Measurements from ENCODE around the gene AP2M1. TPM values are rescaled to one million over a fixed set of nuclear protein-coding genes. Genes with fewer than 3 reads are reported as not detected.

Gene AP2M1
- total and polyA plus RNA-seq, 2 donors (not counting 1 experiment from before 2014, with no cell fraction given): 430 to 746 TPM

- TF ChIP-seq CTCF (conservative IDR thresholded peaks at IDR 0.05 in 1 of 2, IDR thresholded peaks at IDR 0.05 in 1 of 2; ENCODE audit: low read depth in 1 of 2, low read length in 2 of 2) (no peak), EZH2 (IDR thresholded peaks at IDR 0.05; ENCODE audit: low read length, missing control alignments) (no peak)
- peaks cover 2% of the 10 kb centered on the region for H4K20me1 ChIP-seq (ENCODE audit: control insufficient read depth, extremely low read depth, insufficient read depth, low read length)
- DNase-seq (ENCODE audit: low read depth in 2 of 2): no peak
Observed at GRCh38 chr3:184183679-184184078, 9.0 kb downstream of the AP2M1 start.

GRCh38 chr3:184184546-184185230 is 10.0 kb downstream of the AP2M1 start:
- Histone ChIP-seq H3K27me3 (ENCODE audit: control insufficient read depth, insufficient read depth, low read length) (no peaks in the 10 kb centered on the region), H4K20me1 (ENCODE audit: control insufficient read depth, extremely low read depth, insufficient read depth, low read length) (peaks cover 2% of the 10 kb centered on the region), H3K4me3 (replicated peaks in 1 of 4; ENCODE audit: control extremely low read depth in 1 of 4, insufficient read depth in 1 of 4, low read depth in 3 of 4, low read length in 4 of 4) (no peak overlapping the region), H3K4me2 (ENCODE audit: extremely low read depth, insufficient read depth, low read length) (no peak overlapping the region), H3K36me3 (ENCODE audit: control insufficient read depth, insufficient read depth, low read length) (peaks cover 42% of the 10 kb centered on the region), H3K27ac (ENCODE audit: insufficient read depth, low read length) (no peak overlapping the region), H3K9ac (ENCODE audit: insufficient read depth, low read length) (no peak overlapping the region), H2AFZ (ENCODE audit: low read length) (no peak overlapping the region), H3K79me2 (ENCODE audit: control insufficient read depth, insufficient read depth, low read length) (peaks cover 43% of the 10 kb centered on the region), H3K9me3 (ENCODE audit: control insufficient read depth, insufficient read depth, low read depth, low read length) (no peaks in the 10 kb centered on the region), H3K4me1 (ENCODE audit: control insufficient read depth, extremely low read depth, insufficient read depth, low read length) (peaks cover 10% of the 10 kb centered on the region)
- DNase-seq (ENCODE audit: low read depth in 2 of 2): no peak
- TF ChIP-seq EZH2 (IDR thresholded peaks at IDR 0.05; ENCODE audit: low read length, missing control alignments) (no peak), CTCF (conservative IDR thresholded peaks at IDR 0.05 in 1 of 2, IDR thresholded peaks at IDR 0.05 in 1 of 2; ENCODE audit: low read depth in 1 of 2, low read length in 2 of 2) (no peak)

More at GRCh38 chr3:184183679-184184078, 9.0 kb downstream of the AP2M1 start:
- no peaks in the 10 kb centered on the region for H3K27me3 ChIP-seq (ENCODE audit: control insufficient read depth, insufficient read depth, low read length)
- peaks cover 42% of the 10 kb centered on the region for H3K36me3 ChIP-seq (ENCODE audit: control insufficient read depth, insufficient read depth, low read length)
- no peak overlapping the region for H3K9ac ChIP-seq (ENCODE audit: insufficient read depth, low read length)
- no peak overlapping the region for H3K27ac ChIP-seq (ENCODE audit: insufficient read depth, low read length)
- no peak overlapping the region for H3K4me3 ChIP-seq (replicated peaks in 1 of 4; ENCODE audit: control extremely low read depth in 1 of 4, insufficient read depth in 1 of 4, low read depth in 3 of 4, low read length in 4 of 4)
- no peak overlapping the region for H2AFZ ChIP-seq (ENCODE audit: low read length)
- H3K79me2 ChIP-seq (ENCODE audit: control insufficient read depth, insufficient read depth, low read length): peaks cover 44% of the 10 kb centered on the region
- H3K9me3 ChIP-seq (ENCODE audit: control insufficient read depth, insufficient read depth, low read depth, low read length): no peaks in the 10 kb centered on the region
- peaks cover 10% of the 10 kb centered on the region for H3K4me1 ChIP-seq (ENCODE audit: control insufficient read depth, extremely low read depth, insufficient read depth, low read length)
- H3K4me2 ChIP-seq (ENCODE audit: extremely low read depth, insufficient read depth, low read length): no peak overlapping the region

- Histone ChIP-seq H4K20me1 (ENCODE audit: control insufficient read depth, extremely low read depth, insufficient read depth, low read length) (no peaks in the 10 kb centered on the region), H2AFZ (ENCODE audit: low read length) (no peak overlapping the region), H3K27ac (ENCODE audit: insufficient read depth, low read length) (peak overlapping the region; percentile 90), H3K27me3 (ENCODE audit: control insufficient read depth, insufficient read depth, low read length) (no peaks in the 10 kb centered on the region), H3K4me3 (replicated peaks in 1 of 4; ENCODE audit: control extremely low read depth in 1 of 4, insufficient read depth in 1 of 4, low read depth in 3 of 4, low read length in 4 of 4) (peak overlapping the region; percentile 72 to 100 (median 82)), H3K79me2 (ENCODE audit: control insufficient read depth, insufficient read depth, low read length) (peaks cover 37% of the 10 kb centered on the region), H3K4me2 (ENCODE audit: extremely low read depth, insufficient read depth, low read length) (peak overlapping the region; percentile 46), H3K9me3 (ENCODE audit: control insufficient read depth, insufficient read depth, low read depth, low read length) (no peaks in the 10 kb centered on the region), H3K4me1 (ENCODE audit: control insufficient read depth, extremely low read depth, insufficient read depth, low read length) (peaks cover 10% of the 10 kb centered on the region), H3K36me3 (ENCODE audit: control insufficient read depth, insufficient read depth, low read length) (peaks cover 37% of the 10 kb centered on the region), H3K9ac (ENCODE audit: insufficient read depth, low read length) (peak overlapping the region; percentile 89)
- peak; percentile 98 to 99 for DNase-seq (ENCODE audit: low read depth in 2 of 2)
- TF ChIP-seq CTCF (conservative IDR thresholded peaks at IDR 0.05 in 1 of 2, IDR thresholded peaks at IDR 0.05 in 1 of 2; ENCODE audit: low read depth in 1 of 2, low read length in 2 of 2) (no peak), EZH2 (IDR thresholded peaks at IDR 0.05; ENCODE audit: low read length, missing control alignments) (no peak)
Observed at GRCh38 chr3:184185461-184186183, 11.0 kb downstream of the AP2M1 start.
